ENCODE data around the gene ALDH6A1.
"Not testable (repeated sequence)": the region's sequence is repeated elsewhere in the genome, so short reads cannot be mapped to it uniquely, and the experiment has no call there.

The ALDH6A1 gene

DNA sequence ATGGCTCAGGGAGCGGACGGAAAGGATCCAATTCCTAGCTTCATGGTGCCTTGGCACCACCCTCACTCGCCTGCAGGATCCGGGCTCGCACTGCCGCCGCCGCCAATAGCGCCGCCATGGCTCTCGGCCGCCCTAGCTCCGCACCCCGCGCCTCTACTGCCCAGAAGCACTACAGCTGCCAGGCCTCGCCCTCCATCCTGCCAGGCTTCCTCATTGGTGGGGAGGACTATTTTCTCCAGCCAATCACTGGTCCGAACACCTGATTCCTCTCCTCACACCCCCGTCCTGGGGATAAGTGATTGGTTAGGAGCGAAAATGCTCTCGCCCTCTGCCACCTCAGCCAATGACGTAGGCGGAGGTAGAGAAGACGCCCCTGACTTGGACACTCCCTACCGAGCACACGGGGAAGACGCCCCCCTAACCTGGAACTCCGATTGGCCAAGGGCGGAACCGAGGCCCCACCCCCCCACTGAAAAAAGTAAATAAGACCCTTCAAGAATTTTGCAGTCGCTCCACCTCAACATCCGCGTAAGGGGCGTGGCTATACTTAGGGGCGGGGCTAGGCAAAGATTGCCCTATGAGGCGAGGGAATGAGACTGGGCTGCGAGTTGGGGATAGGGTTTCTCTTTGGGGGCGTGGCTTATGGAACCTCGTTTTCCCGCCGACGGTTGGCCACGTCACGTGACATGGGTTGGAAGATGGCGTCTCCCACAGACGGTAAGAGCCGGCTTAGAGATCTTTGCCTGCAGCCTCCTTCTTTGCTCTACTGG, at the start of gene ALDH6A1, which contains the start of gene LIN52:
Gene ALDH6A1, minus strand, starts transcription at position 177 of the 770 bp plus-strand sequence. Its CDS starts 59 bp downstream, at position 118.
Gene LIN52, plus strand, starts transcription at position 680 of the 770 bp plus-strand sequence. Its CDS starts 19 bp downstream, at position 699.
- DNase-seq (ENCODE audit: low read depth, low spot score), result peak; percentile 100

DNA sequence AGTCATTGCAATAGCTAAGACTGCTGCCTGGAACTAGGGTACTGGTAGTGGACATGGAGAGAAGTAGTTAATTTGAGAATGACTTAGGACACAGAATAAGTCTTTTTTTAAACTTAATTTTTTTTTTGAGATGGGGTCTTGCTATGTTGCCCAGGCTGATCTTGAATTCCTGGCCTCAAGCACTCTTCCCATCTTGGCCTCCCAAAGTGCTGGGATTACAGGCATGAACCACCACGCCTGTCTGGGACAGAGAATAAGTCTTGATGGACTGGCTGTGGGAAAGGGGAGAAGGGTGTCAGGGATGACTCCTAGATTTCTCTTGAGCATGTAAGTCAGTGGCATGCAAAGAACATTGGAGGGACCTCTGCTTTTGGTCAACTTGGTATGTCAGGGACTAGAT, 43.4 kb upstream of the ALDH6A1 start:
- no peak for DNase-seq (ENCODE audit: low read depth, low spot score)

DNA sequence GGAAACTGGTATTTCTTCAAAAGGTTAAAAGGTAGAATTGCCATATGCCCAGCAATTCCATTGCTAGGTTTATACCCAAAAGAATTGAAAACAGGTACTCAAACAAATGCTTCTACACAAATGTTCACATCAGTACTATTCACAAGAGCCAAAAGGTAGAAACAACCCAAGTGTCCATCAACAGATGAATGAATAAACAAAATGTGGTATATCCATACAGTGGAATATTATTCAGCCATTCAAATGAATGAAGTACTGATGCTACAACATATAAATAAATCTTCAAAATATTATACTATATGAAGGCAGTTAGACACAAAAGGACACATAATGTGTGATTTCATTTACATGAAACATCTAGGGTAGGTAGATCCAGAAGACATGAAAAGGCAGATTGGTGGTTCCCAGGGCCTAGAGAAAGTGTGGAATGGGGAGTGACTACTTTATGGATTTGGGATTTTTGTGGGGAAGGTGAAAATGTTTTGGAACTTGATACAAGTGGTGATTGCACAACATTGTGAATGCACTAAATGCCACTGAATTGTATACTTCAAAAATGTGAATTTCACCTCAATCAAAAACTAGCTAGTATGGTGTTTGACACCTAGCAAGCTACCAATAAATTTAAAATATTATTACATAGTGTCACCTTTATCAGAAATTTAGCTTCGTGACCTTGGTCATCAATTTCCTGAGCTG, 42.2 kb upstream of the ALDH6A1 start:
- DNase-seq (ENCODE audit: low read depth, low spot score), result no peak

DNA sequence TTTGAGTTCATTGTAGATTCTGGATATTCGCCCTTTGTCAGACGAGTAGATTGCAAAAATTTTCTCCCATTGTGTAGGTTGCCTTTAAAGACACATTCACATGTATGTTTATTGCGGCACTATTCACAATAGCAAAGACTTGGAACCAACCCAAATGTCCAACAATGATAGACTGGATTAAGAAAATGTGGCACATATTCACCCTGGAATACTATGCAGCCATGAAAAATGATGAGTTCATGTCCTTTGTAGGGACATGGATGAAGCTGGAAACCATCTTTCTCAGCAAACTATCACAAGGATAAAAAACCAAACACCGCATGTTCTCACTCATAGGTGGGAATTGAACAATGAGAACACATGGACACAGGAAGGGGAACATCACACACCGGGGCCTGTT, 41.2 kb upstream of the ALDH6A1 start:
- not testable (repeated sequence) for DNase-seq (ENCODE audit: low read depth, low spot score)

DNA sequence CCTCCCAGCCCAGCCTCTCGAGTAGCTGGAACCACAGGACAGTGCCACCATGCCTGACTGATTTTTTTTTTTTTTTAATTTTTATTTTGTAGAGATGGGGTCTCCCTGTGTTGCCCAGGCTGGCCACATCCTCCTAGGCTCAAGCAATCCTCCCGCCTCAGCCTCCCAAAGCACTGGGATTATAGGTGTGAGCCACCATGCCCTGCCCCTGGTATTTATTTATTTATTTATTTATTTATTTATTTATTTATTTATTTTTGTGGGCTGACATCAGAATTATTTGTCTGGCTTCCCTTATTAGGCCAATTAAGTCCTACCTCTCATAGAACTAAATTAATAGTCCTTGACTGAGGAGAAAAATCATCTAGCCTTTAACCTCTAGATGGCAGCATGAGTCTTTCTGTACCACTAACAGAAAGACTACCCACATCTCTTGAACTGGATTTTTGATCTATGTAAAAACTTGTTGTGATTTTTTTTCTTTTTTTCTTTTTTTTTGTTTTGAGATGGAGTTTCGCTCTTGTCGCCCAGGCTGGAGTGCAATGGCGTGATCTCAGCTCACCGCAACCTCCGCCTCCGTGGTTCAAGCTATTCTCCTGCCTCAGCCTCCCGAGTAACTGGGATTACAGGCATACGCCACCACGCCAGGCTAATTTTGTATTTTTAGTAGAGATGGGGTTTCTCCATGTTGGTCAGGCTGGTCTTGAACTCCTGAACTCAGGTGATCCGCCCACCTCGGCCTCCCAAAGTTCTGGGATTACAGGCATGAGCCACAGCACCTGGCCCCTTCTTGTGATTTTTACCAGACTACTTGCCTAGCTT, 27.4 kb upstream of the ALDH6A1 start:
- DNase-seq (ENCODE audit: low read depth, low spot score), result not testable (repeated sequence)

DNA sequence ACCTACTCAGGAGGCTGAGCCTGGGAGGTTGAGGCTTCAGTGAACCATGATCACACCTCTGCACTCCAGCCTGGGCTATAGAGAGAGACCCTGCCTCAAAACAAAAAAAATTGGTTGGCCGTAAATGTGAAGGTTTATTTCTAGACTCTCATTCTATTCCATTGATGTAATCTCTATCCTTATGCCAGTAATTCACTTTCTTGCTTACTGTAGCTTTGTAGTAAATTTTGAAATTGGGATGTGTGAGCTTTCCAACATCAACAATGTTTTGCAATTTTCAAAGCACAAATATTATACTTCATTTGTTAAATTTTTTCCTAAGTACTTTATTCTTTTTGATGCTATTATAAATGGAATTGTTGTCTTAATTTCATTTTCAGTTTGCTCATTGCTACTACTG, 25.1 kb upstream of the ALDH6A1 start:
- DNase-seq (ENCODE audit: low read depth, low spot score), result no peak

DNA sequence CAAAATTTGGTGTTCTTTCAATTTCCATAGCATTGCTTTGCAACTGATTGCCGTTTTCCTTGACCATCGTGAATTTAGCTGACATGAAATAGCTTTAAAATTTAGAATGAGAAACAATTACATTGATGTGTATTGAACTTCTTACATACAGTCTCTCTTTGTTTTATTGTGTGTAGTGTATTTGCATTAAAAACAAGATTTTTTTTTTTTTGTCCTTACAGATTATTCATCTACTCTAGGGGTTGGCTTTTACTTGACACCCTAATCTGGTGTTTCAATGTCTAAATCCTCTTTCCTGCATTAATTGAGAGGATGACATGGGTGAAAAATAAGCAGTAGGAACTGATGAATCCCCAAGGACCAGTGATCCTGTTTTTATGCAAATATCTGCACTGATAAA, 21.1 kb upstream of the ALDH6A1 start:
- no peak for DNase-seq (ENCODE audit: low read depth, low spot score)

DNA sequence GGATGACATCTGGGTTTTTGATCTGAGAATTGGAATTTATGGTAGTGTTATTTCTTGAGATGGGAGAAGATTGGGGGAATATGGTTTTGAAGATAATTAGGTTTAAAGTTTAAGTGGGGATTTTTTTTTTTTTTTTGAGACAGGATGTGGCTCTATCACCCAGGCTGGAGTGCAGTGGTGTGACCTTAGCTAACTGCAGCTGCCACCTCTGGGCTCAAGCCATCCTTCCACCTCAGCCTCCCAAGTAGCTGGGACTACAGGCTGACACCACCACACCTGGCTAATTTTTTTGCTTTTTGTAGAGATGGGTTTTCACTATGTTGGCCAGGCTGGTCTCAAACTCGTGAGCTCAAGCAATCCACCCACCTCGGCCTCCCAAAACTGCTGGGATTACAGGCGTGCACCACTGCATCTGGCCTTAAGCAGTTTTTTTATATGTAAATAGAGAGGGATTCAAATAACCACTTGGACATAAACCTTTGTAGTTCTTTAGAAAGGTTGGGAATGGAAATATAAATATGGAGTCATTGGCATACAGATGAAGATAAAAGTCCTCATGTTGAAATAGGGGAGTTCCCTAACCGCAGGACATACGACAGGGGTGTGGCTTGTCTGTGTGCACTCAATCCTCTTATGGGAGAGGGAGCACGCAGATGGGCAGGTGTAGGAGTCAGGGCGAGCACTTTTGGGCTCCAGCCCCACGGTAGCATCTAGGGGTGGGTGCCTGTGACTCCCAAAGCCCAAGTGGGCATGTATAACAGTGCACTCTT, 5.2 kb upstream of the ALDH6A1 start:
- no peak for DNase-seq (ENCODE audit: low read depth, low spot score)

DNA sequence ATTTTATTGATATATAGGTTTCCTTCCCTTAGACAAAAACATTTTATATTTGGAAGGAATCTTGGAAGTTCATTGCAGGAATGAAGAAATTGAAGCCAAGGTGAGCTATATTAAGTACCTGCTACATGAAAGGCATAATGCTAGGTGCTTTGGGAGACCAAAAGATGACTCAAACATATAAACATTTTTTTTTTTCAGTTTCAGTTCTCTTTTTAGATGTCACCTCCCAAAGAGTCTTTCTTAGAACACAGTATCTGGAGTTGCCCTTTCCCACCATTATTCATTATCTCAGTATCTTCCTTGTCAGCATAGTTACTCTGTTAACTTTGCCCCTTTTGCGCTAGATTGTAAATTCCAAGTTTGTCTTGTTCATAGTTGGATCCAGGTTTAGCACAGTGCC, 1.6 kb upstream of the ALDH6A1 start:
- DNase-seq (ENCODE audit: low read depth, low spot score), result no peak

DNA sequence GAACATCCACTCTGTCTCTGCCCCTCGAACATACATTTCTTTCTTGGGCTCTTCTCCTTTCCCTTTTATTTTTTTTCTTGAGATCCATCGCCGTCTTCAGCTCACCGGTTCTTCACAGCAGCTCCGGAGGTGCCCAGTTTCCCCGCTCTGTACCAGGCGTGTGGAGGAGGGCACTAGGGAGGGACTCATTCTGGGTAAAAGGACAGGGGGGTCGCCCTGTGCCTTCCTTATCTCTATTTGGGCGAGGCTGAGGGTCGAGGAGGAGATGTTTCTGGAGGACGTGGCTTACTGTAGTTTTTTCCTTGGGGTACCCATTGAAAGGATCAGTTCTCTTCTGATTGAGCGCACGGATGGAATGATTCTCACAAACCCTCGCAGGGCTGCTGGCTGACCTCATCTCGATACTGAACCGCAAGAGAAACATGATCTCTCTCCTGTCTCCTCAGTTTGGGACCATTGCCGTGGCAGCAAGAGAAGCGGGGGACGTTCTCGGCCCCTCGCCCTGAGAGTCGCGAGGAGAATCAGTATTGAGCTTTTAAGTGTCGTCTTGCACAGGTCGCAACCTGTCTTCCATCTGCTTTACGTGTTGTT, 889 bp upstream of the ALDH6A1 start:
- peak; percentile 6 for DNase-seq (ENCODE audit: low read depth, low spot score)

DNA sequence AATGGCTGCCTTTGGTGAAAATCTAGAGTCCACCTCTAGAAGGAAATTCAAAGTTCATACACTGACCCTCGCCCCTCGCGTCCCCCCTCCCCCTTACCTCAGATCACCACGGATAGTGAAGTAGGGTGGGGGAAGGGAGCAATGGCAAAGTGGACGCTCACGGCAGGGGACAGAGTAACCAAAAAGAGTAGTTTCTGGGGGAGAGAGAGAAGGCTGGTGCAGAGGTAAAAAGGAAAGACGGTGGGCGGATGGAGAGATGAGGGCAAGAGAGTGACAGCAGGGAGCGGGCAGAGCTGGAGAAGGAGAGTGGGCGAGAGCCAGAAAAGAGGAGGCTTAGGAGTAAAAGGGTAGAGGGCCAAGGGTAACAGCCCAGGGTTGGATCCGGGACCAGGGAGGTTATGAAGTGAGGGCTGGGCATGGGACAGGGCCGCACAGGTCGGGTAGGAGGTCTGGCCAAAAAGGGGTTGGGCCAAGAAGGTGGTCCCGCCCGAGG, 423 bp downstream of the ALDH6A1 start:
- DNase-seq (ENCODE audit: low read depth, low spot score), result no peak

DNA sequence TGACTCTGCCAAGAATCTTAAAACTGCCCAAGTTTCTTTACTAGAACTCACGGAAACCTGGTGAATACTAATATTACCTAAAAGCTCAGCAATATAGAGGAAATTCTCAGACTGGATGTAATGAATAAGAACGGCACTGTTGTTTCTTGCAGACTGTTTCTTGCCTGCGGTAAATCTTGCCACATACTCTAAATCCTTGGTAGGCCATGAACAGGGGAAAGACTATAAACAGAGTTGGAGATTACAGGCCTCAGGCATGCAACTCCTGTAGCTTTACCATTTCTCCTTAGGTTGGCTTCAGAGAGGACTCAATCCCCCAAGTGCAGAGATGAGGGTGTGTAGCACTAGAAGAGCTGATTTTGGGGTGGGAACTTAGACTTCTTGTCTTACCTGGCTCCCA, 1.1 kb downstream of the ALDH6A1 start:
- DNase-seq (ENCODE audit: low read depth, low spot score), result no peak

DNA sequence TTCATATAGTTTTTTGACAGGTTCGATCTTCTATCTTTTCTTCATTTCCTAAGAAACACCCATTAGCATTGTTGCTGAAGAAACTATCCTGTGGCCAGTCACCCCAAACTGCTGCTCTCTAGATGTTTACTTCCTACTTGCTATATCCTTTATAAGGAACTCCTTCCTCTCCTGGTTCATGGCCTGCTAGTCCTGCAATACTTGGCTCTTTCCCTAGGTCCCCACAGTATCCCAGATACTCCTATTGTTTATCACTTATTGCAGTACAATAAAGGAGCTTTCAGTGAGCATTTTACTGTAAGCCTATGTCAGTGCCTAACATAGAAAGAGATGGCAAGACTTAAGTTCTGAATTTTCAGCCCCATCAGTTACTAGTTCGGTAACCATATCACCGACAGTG, 2.8 kb downstream of the ALDH6A1 start:
- no peak for DNase-seq (ENCODE audit: low read depth, low spot score)

DNA sequence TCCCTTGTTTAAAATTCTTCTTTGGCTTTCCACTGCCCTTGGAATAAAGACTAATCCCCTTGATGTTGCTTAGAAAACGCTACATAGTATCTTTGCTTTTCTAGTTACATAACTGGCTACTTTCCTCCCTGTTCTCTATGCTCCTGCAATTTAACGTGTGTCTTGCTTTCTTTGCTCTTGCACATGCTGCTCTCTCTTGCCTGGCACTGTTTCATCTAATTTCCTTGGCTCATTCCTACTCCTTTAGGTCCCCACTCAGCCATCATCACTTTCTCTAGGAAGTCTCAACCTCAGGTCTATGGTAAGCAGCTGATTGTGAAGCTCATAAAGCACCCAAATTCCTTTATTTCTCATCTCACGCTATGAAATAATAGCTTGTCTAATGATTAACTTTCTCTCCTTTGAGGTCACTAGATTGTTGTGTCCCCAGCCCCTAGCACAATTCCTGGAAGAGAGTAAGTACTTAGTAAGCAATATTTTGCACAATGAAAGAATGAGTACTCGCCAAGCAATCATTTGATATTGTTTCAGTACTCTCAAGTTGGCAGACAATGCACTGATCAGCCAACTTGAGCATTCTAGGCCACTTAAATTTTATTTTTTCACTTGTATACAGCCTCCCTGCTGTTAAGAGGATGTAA, 3.3 kb downstream of the ALDH6A1 start:
- no peak for DNase-seq (ENCODE audit: low read depth, low spot score)

DNA sequence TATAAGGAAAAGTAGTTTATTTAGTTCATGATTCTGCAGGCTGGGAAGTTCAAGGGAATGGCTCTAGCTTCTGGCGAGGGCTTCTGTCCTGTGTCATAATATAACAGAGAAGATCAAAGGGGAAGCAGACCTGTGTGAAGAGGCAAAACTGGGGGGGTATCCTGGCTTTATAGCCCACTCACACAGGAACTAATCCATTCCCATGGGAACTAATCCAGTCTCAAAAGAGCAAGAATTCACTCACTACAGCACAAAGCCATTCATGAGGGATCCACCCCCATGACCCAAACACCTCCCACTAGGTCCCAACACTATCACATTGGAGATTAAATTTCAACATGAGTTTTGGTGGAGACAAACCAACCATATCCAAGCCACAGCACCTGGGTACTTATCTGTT, 6.9 kb downstream of the ALDH6A1 start:
- DNase-seq (ENCODE audit: low read depth, low spot score), result no peak

DNA sequence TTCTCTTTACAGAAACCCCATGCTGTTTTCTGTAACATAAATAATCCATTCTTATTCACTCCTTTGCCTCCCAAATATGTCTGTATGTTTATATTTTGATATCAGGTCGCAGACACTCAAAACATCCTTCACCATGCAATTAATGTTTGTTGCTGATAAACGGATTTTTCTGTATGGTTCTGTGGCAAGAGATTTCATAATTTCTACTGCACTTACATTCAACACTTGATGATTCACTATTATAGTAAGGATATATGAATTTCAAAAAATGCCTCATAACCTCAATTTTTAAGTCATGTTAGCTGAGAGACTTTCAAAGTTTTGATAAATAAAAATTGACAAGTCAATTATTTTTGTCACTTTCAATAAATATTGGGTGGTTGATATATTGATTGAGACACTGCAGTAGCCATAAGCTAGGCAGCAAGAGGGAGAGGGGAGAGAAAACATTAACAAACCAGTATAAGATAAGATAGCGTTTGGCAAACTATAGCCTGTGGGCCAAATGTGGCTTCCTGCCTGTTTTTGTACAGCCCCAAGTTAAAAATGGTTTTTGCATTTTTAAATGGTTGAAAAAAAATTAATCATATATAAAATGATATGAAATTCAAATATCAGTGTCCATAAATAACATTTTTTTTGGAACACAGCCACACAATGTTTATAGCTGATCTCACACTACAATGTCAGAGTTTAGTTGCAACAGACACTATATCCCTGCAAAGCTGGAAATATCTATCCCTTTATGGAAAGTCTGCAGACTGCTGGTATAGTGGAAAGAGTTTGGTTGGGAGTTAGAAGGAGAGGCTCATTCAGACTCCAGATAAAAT, 18.3 kb downstream of the ALDH6A1 start:
- no peak for DNase-seq (ENCODE audit: low read depth, low spot score)

DNA sequence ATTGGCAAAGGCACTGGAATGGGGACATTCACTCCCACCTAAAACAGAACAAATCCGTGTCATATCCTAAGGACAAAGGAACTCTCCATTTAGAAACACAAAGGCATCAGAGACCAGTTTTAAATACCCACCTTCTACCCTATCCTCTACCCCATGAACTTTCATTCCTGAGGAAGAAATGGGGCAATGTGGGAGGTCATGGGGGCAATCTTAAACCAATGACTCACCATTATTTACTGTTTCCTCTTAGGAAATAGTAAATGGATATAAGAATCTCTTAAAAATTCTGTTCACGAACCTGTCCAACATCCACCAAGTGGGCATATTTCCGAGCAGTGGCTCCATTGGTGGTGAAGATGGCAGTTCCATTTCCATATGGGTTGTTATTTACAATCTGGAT, 19.4 kb downstream of the ALDH6A1 start:
- no peak for DNase-seq (ENCODE audit: low read depth, low spot score)

DNA sequence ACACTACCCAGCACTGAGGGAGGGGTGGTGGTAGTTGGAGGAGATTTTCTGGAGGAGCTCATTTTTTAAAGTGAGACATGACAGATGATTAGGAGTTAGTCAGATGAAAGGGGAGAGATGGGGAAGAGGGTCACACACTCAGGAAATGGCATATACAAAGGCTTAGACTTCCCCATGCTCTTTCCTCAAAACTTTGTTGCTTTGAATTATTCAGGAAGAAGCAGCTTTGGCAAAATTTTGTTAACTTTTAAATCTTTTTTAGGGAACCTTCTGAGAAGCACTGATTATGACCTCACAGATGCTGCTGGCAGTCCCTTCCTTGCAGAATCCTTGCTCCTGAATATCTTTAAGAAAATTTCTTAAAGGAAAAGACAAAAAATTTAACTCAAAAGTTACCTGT, 19.8 kb downstream of the ALDH6A1 start:
- DNase-seq (ENCODE audit: low read depth, low spot score), result no peak

DNA sequence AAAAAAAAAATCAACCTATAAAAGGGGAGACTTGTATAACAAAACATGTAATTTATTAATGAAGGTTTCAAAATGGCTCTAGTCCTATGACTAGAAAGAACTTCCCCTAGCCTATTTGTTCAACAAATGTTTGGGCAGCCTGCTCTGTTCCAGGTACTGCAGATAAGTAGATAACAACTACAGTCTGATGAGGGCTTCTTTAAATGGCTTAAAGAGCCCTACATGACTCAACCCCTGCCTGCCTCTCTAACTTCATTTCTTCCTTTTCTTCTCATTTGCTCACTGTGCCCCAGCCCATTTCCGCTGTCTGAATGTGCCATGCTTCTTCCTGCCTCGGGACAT, 21.5 kb downstream of the ALDH6A1 start:
- DNase-seq (ENCODE audit: low read depth, low spot score), result no peak

All from activated CD4-positive, CD25-positive, alpha-beta regulatory T cell treated with anti-CD3 and anti-CD28 coated beads, Interleukin-2, amount 50 U/mL, for 16 hours (primary cell).